Large intestine (tissue), 3 donors: ENCODE data around the gene FOXP1. TPM values are rescaled to one million over a fixed set of nuclear protein-coding genes. Genes with fewer than 3 reads are reported as not detected.

Source experiments
- DNase-seq, 2 donors: peaks; one replicate each; pipeline versions ENCODE4 v3.0.0 to v3.0.0-alpha.2; 2013
- H3K27ac ChIP-seq: one replicate; pipeline ENCODE4 v1.5.1; 2013; ENCODE audit warnings: low read length
- H3K27me3 ChIP-seq: 2 replicates; pipeline ENCODE4 v1.6.1; 2013; ENCODE audit warnings: low read length; ENCODE audit not compliant: control insufficient read depth, insufficient read depth
- H3K36me3 ChIP-seq: 2 replicates; pipeline ENCODE4 v1.6.1; 2013; ENCODE audit warnings: low read length; ENCODE audit not compliant: control insufficient read depth, insufficient read depth
- H3K4me1 ChIP-seq: one replicate; pipeline ENCODE4 v1.6.1; 2013; ENCODE audit warnings: low read length; ENCODE audit not compliant: control insufficient read depth, insufficient read depth
- H3K4me3 ChIP-seq: one replicate; pipeline ENCODE4 v1.5.1; 2013; ENCODE audit warnings: low read length
- H3K9me3 ChIP-seq: one replicate; pipeline ENCODE4 v1.6.1; 2013; ENCODE audit warnings: mild to moderate bottlenecking, low read depth, low read length, moderate library complexity; ENCODE audit not compliant: control insufficient read depth
- WGBS: methylation state at CpG from one replicate; pipeline ENCODE4 v1.1.5; 2013; ENCODE audit warnings: low lambda C conversion rate; ENCODE audit not compliant: insufficient coverage; 5-methylcytosine and 5-hydroxymethylcytosine counted together
- polyA plus RNA-seq: library from polyadenylated mRNA; unstranded; fragments of 120-200 nt; gene quantifications from one replicate; pipeline ENCODE4 v1.2.1, GENCODE V29; 2013

Gene FOXP1
- polyA plus RNA-seq, 1 donor: 64.1 TPM

DNA sequence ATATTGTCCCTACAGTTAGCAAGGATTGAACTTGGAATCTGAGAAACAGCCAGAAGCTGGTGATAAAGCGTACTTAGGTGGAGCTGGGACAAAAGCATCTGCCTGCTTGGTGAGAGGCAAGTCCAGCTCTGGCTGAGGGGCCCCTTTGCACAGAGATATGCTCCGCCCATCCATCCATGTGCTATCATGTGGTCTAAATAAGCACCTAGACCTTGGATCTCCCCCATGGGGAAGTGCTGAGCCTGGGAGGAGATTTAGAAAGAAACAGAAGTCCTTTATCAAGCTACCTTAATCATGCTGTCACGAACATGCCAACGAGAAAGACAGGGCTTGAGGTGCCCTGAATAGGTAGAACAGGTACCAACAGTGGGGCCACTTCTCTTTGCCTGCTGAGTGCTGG, 369.5 kb downstream of the FOXP1 start:
- Histone ChIP-seq H3K36me3 (no peaks in the 10 kb centered on the region), H3K27me3 (no peaks in the 10 kb centered on the region), H3K27ac (peak overlapping the region; percentile 38), H3K9me3 (no peaks in the 10 kb centered on the region), H3K4me1 (peaks cover 20% of the 10 kb centered on the region), H3K4me3 (no peak overlapping the region)
- no CpG with 5 or more reads among the region's 4 CpGs for WGBS
- peak; percentile 67 to 83 for DNase-seq

DNA sequence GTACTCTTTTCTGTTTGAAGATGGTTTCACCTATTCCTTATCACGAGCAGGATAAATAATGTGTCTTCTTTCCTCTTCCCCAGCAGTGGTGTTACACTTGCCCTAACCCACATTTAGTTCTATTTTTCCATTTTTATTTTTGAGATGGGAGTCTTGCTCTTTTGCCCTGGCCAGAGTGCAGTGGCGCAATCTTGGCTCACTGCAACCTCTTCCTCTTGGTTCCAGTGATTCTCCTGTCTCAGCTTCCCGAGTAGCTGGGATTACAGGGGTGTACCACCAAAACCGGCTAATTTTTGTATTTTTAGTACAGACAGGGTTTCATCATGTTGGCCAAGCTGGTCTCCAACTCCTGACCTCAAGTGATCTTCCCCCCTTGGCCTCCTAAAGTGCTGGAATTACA, 372.4 kb downstream of the FOXP1 start:
- Histone ChIP-seq H3K4me1 (peaks cover 43% of the 10 kb centered on the region), H3K9me3 (no peaks in the 10 kb centered on the region), H3K27ac (peak overlapping the region; percentile 85), H3K36me3 (no peaks in the 10 kb centered on the region), H3K27me3 (no peaks in the 10 kb centered on the region), H3K4me3 (no peak overlapping the region)
- WGBS: no CpG with 5 or more reads among the region's 4 CpGs
- no peak for DNase-seq

DNA sequence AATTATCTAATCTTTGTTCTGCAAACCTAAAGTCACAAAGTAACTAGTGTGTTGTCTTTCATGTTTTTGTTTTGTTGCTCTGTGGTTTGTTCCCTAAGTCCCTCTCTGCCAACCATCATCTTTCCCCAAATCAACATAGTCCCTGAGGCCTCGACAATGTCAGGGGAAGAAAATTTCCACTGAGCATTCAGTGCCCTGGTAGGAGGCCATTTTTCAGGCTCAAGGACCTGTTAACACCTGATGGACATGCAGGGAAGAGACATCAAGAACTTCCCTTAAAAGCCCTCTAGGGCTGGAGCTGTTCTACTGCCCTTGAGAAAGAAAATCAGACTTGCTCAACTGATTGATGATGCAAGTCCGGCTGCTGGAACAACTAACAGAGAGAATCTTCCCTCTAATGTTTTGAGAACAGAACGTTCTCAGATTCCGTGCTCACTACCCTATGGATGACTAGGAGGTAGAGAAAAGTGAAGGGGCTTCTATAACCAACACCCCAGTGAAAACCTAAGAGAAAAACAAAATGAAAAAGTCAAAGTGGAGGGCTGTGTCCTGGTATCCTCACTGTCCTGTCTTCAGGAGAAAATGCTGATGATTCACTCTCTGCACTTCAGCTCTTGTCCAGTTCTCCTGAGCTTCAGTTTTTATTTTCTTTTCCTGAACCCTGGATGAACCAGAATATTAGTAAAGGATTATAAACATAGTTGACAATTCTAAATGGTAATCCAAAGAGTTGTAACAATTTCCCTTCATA, 373.1 kb downstream of the FOXP1 start:
- no CpG with 5 or more reads among the region's 4 CpGs for WGBS
- peak in 1 of 2 donors; percentile 65 for DNase-seq
- no peak overlapping the region for H3K4me3 ChIP-seq
- peak overlapping the region; percentile 85 for H3K27ac ChIP-seq
- no peaks in the 10 kb centered on the region for H3K27me3 ChIP-seq
- no peaks in the 10 kb centered on the region for H3K9me3 ChIP-seq
- H3K36me3 ChIP-seq: no peaks in the 10 kb centered on the region
- H3K4me1 ChIP-seq: peaks cover 45% of the 10 kb centered on the region

DNA sequence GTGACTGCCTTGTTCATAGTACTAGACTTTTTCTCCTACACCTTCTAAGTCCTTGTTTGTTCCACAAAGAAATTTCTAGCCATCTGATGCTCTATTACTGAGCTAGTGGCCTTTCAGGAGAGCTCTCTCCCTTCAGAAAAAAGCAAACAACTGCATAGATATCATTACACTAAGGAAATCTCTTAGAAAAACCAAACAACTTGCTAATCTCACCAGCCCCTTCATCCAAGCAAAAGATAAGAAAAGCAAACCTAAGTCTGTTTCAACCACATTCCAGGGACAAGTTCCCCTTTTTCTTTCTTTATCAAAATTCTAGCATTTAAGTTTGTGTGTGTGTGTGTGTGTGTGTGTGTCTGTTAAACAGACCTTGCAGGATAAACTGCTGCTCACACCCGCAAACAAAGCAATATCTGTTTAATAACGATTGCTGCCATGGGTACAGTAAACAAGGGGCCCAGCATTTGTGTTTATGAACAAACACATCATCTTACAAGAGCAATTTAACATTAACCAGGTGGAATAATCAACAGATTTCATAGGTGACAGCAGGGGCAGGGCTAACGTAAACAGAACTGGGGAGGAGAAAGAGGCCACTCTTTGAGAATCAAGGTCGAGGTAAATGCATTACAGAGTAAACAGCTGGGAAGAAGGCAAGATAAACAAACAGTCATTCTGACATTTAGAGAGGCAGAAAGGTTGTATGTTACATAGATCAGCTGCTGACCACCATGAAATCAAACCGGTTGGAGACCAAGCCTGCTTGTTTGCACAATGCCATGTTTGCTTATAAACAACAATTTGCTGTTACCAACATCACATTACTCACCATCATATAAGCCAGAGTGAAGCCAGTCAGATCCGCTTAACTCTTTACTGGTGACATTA, 375.1 kb downstream of the FOXP1 start:
- Histone ChIP-seq H3K4me3 (no peak overlapping the region), H3K4me1 (peaks cover 38% of the 10 kb centered on the region), H3K36me3 (no peaks in the 10 kb centered on the region), H3K27ac (peak overlapping the region; percentile 85), H3K27me3 (no peaks in the 10 kb centered on the region), H3K9me3 (no peaks in the 10 kb centered on the region)
- peak; percentile 60 to 86 for DNase-seq
- 8% methylated on average over 2 of the region's 6 CpGs for WGBS

DNA sequence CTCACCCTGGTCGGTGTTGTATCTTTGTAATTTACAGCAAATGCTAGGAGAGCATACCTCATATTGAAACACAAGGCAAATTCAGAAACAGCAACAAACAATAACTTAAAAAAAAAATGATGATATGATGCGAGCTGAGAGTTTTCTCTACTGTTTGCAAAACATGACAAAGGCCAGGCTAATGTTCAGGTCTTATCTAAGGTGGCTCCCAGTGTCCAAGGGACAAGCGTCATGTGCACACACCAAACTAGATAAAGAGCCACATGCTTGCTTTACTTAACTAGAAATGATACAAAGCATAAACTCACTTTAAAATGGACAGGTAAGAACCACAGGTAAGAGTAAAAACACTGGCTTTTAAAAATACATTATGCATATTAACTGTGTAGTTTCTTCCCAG, 375.9 kb downstream of the FOXP1 start:
- WGBS: no CpG with 5 or more reads among the region's 3 CpGs
- Histone ChIP-seq H3K27ac (peak overlapping the region; percentile 85), H3K4me3 (no peak overlapping the region), H3K4me1 (peaks cover 46% of the 10 kb centered on the region), H3K27me3 (no peaks in the 10 kb centered on the region), H3K36me3 (no peaks in the 10 kb centered on the region), H3K9me3 (no peaks in the 10 kb centered on the region)
- peak; percentile 76 to 90 for DNase-seq

- H3K4me3 ChIP-seq: no peak overlapping the region
- H3K27me3 ChIP-seq: no peaks in the 10 kb centered on the region
- peak in 1 of 2 donors; percentile 41 for DNase-seq
- 57% methylated on average over 2 of the region's 10 CpGs for WGBS
- H3K4me1 ChIP-seq: peaks cover 46% of the 10 kb centered on the region
- peak overlapping the region; percentile 85 for H3K27ac ChIP-seq
- H3K9me3 ChIP-seq: no peaks in the 10 kb centered on the region
- no peaks in the 10 kb centered on the region for H3K36me3 ChIP-seq
Measured at GRCh38 chr3:71206305-71207165, 377.0 kb downstream of the FOXP1 start.

- H3K27me3 ChIP-seq: no peaks in the 10 kb centered on the region
- H3K4me1 ChIP-seq: peaks cover 32% of the 10 kb centered on the region
- H3K9me3 ChIP-seq: no peaks in the 10 kb centered on the region
- DNase-seq: no peak
- H3K27ac ChIP-seq: no peak overlapping the region
- 94% methylated on average over 2 of the region's 4 CpGs for WGBS
- H3K4me3 ChIP-seq: no peak overlapping the region
- H3K36me3 ChIP-seq: no peaks in the 10 kb centered on the region
Measured at GRCh38 chr3:71203727-71204488, 379.6 kb downstream of the FOXP1 start.

GRCh38 chr3:71202848-71203533, 380.5 kb downstream of the FOXP1 start:
- H3K36me3 ChIP-seq: peaks cover 1% of the 10 kb centered on the region
- H3K4me1 ChIP-seq: peaks cover 23% of the 10 kb centered on the region
- no CpG with 5 or more reads among the region's 5 CpGs for WGBS
- peaks cover 2% of the 10 kb centered on the region for H3K9me3 ChIP-seq
- no peak overlapping the region for H3K27ac ChIP-seq
- H3K4me3 ChIP-seq: no peak overlapping the region
- DNase-seq: no peak
- no peaks in the 10 kb centered on the region for H3K27me3 ChIP-seq

GRCh38 chr3:71201939-71202338, 381.6 kb downstream of the FOXP1 start:
- H3K9me3 ChIP-seq: peaks cover 2% of the 10 kb centered on the region
- WGBS: no CpG with 5 or more reads among the region's 1 CpG
- DNase-seq: peak in 1 of 2 donors; percentile 42
- no peaks in the 10 kb centered on the region for H3K27me3 ChIP-seq
- H3K4me3 ChIP-seq: no peak overlapping the region
- H3K4me1 ChIP-seq: peaks cover 14% of the 10 kb centered on the region
- no peak overlapping the region for H3K27ac ChIP-seq
- H3K36me3 ChIP-seq: peaks cover 5% of the 10 kb centered on the region
